ENCODE data around the gene OR6N2. TPM values are rescaled to one million over a fixed set of nuclear protein-coding genes. Genes with fewer than 3 reads are reported as not detected.

OR6N2 gene
- total RNA-seq, 1 donor from 2014 or later: not detected

- no peaks in the 10 kb centered on the region for H3K9me3 Mint-ChIP-seq (ENCODE audit: unreplicated experiment)
- DNase-seq: no peak
- no peak overlapping the region for H3K4me3 Mint-ChIP-seq (ENCODE audit: unreplicated experiment)
- no peak for TF ChIP-seq CTCF (IDR thresholded peaks at IDR 0.05; ENCODE audit: partially characterized antibody, unreplicated experiment)
- peaks cover 4% of the 10 kb centered on the region for H3K27me3 Mint-ChIP-seq (ENCODE audit: unreplicated experiment)
- H3K27ac Mint-ChIP-seq (ENCODE audit: unreplicated experiment): no peak overlapping the region
- no peaks in the 10 kb centered on the region for H3K36me3 Mint-ChIP-seq (ENCODE audit: unreplicated experiment)
- no peaks in the 10 kb centered on the region for H3K4me1 Mint-ChIP-seq (ENCODE audit: low read depth, unreplicated experiment)
These were observed 48.5 kb downstream of the OR6N2 start for GRCh38 chr1:158732524-158732923.

GRCh38 chr1:158731707-158732106 lies 49.3 kb downstream of the OR6N2 start:
- Mint-ChIP-seq H3K27me3 (ENCODE audit: unreplicated experiment) (peaks cover 4% of the 10 kb centered on the region), H3K27ac (ENCODE audit: unreplicated experiment) (no peak overlapping the region)
- no peak for TF ChIP-seq CTCF (IDR thresholded peaks at IDR 0.05; ENCODE audit: partially characterized antibody, unreplicated experiment)

GRCh38 chr1:158730453-158730852 lies 50.6 kb downstream of the OR6N2 start:
- DNase-seq: no peak
- Mint-ChIP-seq H3K4me3 (ENCODE audit: unreplicated experiment) (no peak overlapping the region), H3K27ac (ENCODE audit: unreplicated experiment) (no peak overlapping the region), H3K9me3 (ENCODE audit: unreplicated experiment) (no peaks in the 10 kb centered on the region), H3K27me3 (ENCODE audit: unreplicated experiment) (peaks cover 4% of the 10 kb centered on the region), H3K36me3 (ENCODE audit: unreplicated experiment) (no peaks in the 10 kb centered on the region), H3K4me1 (ENCODE audit: low read depth, unreplicated experiment) (no peaks in the 10 kb centered on the region)
- no peak for TF ChIP-seq CTCF (IDR thresholded peaks at IDR 0.05; ENCODE audit: partially characterized antibody, unreplicated experiment)

More at GRCh38 chr1:158731707-158732106, 49.3 kb downstream of the OR6N2 start:
- DNase-seq: no peak
- no peak overlapping the region for H3K4me3 Mint-ChIP-seq (ENCODE audit: unreplicated experiment)
- H3K36me3 Mint-ChIP-seq (ENCODE audit: unreplicated experiment): no peaks in the 10 kb centered on the region
- H3K4me1 Mint-ChIP-seq (ENCODE audit: low read depth, unreplicated experiment): no peaks in the 10 kb centered on the region
- no peaks in the 10 kb centered on the region for H3K9me3 Mint-ChIP-seq (ENCODE audit: unreplicated experiment)

- no peak overlapping the region for H3K4me3 Mint-ChIP-seq (ENCODE audit: unreplicated experiment)
- TF ChIP-seq CTCF (IDR thresholded peaks at IDR 0.05; ENCODE audit: partially characterized antibody, unreplicated experiment): no peak
- no peaks in the 10 kb centered on the region for H3K4me1 Mint-ChIP-seq (ENCODE audit: low read depth, unreplicated experiment)
- no peak for DNase-seq
- H3K9me3 Mint-ChIP-seq (ENCODE audit: unreplicated experiment): no peaks in the 10 kb centered on the region
- H3K27me3 Mint-ChIP-seq (ENCODE audit: unreplicated experiment): peaks cover 3% of the 10 kb centered on the region
- no peak overlapping the region for H3K27ac Mint-ChIP-seq (ENCODE audit: unreplicated experiment)
- no peaks in the 10 kb centered on the region for H3K36me3 Mint-ChIP-seq (ENCODE audit: unreplicated experiment)
These were observed 52.3 kb downstream of the OR6N2 start for GRCh38 chr1:158728510-158729225.

GRCh38 chr1:158724442-158724841 lies 56.6 kb downstream of the OR6N2 start:
- H3K4me1 Mint-ChIP-seq (ENCODE audit: low read depth, unreplicated experiment): no peaks in the 10 kb centered on the region
- H3K27ac Mint-ChIP-seq (ENCODE audit: unreplicated experiment): no peak overlapping the region
- H3K4me3 Mint-ChIP-seq (ENCODE audit: unreplicated experiment): no peak overlapping the region
- no peak for TF ChIP-seq CTCF (IDR thresholded peaks at IDR 0.05; ENCODE audit: partially characterized antibody, unreplicated experiment)
- no peaks in the 10 kb centered on the region for H3K9me3 Mint-ChIP-seq (ENCODE audit: unreplicated experiment)
- H3K27me3 Mint-ChIP-seq (ENCODE audit: unreplicated experiment): peaks cover 3% of the 10 kb centered on the region
- H3K36me3 Mint-ChIP-seq (ENCODE audit: unreplicated experiment): no peaks in the 10 kb centered on the region
- DNase-seq: no peak
